Measurements from ENCODE around the gene APOA4.
A peak's percentile ranks its signal among the peaks of the same experiment; 100 is the strongest.

Gene APOA4

DNA sequence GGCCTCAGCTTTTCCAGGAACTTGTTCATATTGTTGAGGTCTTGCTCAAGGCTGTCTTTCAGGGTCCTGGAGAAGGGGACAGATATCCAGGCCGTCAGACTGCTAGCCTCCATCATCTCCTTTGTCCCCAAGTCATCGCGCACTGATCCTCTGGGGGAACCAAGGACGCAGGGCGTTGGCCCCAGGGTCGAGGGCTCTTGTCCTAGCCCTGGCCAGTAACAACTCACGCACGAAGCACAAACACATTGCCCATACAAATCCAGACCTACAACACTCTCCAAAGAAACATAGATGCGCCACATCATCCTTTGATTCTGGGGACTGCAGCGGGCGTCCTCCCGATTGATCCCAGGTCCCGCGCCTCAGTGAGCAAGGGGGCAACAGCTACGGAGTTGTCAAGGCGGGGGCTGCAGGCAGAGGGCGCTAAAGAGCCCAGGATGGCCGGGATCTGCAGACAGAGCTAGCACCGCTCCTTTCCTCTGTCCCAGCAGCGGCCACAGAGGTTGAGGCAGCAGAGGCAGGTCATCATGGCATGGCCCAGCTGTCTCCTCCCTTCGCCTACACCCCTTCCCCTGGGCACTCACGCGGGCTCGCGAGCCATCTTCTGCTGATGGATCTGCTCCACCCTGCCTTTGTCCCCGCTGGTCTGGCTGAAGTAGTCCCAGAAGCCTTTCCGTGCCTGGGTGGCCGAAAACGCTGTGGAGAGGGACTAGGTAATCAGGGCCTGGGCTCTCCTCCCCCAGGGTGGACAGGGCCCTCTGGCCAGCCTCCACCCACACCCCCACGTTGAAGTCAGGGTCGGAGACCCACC is 31.9 kb downstream of the APOA4 start:
- H3K9me3 ChIP-seq (ENCODE audit: insufficient read depth, low read length) = no peaks in the 10 kb centered on the region
- H3K4me3 ChIP-seq (ENCODE audit: insufficient read depth, low read length, poor library complexity, severe bottlenecking) = no peak overlapping the region
- no peaks in the 10 kb centered on the region for H3K9me2 ChIP-seq (replicated peaks; ENCODE audit: insufficient read depth, low read length)
- peak overlapping the region; percentile 74 for H2AFZ ChIP-seq (ENCODE audit: low read depth, low read length, severe bottlenecking)
- no peak overlapping the region for H3K27ac ChIP-seq (ENCODE audit: low read depth, low read length)
- no peaks in the 10 kb centered on the region for H3F3A ChIP-seq (ENCODE audit: insufficient read depth)
- H3K27me3 ChIP-seq (ENCODE audit: low read length) = no peaks in the 10 kb centered on the region
- no peaks in the 10 kb centered on the region for H4K20me1 ChIP-seq (ENCODE audit: low read depth, low read length)
- H3K36me3 ChIP-seq (ENCODE audit: low read length) = peaks cover 3% of the 10 kb centered on the region; the same call in 1 of the 2 replicates
- TF ChIP-seq, protein P1, sequence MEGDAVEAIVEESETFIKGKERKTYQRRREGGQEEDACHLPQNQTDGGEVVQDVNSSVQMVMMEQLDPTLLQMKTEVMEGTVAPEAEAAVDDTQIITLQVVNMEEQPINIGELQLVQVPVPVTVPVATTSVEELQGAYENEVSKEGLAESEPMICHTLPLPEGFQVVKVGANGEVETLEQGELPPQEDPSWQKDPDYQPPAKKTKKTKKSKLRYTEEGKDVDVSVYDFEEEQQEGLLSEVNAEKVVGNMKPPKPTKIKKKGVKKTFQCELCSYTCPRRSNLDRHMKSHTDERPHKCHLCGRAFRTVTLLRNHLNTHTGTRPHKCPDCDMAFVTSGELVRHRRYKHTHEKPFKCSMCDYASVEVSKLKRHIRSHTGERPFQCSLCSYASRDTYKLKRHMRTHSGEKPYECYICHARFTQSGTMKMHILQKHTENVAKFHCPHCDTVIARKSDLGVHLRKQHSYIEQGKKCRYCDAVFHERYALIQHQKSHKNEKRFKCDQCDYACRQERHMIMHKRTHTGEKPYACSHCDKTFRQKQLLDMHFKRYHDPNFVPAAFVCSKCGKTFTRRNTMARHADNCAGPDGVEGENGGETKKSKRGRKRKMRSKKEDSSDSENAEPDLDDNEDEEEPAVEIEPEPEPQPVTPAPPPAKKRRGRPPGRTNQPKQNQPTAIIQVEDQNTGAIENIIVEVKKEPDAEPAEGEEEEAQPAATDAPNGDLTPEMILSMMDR (IDR thresholded peaks at IDR 0.05; ENCODE audit: insufficient read depth, low read length, poor library complexity, severe bottlenecking) = peak; percentile 79
- no peak for TF ChIP-seq EZH2phosphoT487 (conservative IDR thresholded peaks at IDR 0.05; ENCODE audit: low read length)
- H3K4me2 ChIP-seq (ENCODE audit: low read depth, low read length, poor library complexity, severe bottlenecking) = peak overlapping the region; percentile 33
- H3K79me2 ChIP-seq (ENCODE audit: insufficient read depth, low read length) = peaks cover 17% of the 10 kb centered on the region
- peak overlapping the region; percentile 12; the same call in 1 of the 2 replicates for H3K9ac ChIP-seq (ENCODE audit: low read length)

DNA sequence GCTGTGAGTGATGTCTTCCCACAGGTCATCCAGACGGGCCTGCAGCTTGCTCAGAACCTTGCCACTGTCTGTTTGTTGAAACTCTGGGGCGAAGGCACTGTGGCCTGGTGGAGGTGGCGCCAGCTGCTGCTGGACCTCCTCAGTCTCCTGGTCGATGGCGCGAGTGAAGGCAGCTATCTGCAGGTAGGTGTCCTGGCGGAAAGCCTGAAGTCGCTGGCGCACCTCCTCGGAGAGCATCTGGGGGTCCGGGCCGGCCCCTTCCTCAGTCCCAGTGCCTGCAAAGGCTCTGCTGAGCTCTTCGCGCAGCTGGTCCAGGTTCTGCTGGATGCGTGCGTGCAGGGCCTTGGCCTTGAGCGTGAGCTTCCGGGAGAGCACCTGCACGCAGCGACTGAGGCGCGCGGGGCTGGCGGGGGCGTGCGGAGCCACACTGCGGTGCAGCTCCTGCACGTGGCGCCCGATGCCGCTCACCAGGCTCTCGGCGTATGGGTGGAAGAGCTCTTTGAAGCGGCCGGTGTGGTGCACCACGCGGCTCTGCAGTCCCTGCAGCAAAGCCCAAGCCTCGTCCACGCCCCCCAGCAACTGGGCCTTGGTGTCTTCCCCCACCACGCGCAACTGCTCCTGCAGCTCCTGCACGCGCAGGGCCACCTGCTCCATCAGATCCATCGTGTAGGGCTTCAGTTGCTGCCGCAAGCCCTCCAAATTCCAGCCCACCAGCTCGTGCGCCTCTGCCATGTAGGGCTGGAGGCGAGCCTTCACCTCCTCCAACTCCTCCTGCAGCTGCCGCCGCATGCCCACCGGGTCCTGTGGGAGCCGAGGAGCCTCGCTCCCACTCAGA is 32.7 kb downstream of the APOA4 start:
- Histone ChIP-seq H2AFZ (ENCODE audit: low read depth, low read length, severe bottlenecking) (no peak overlapping the region), H3K4me2 (ENCODE audit: low read depth, low read length, poor library complexity, severe bottlenecking) (no peak overlapping the region), H3F3A (ENCODE audit: insufficient read depth) (no peaks in the 10 kb centered on the region), H3K36me3 (ENCODE audit: low read length) (peaks cover 9% of the 10 kb centered on the region; the same call in 1 of the 2 replicates), H3K9me2 (replicated peaks; ENCODE audit: insufficient read depth, low read length) (no peaks in the 10 kb centered on the region), H3K9me3 (ENCODE audit: insufficient read depth, low read length) (no peaks in the 10 kb centered on the region), H3K79me2 (ENCODE audit: insufficient read depth, low read length) (peaks cover 25% of the 10 kb centered on the region), H3K27me3 (ENCODE audit: low read length) (no peaks in the 10 kb centered on the region), H3K4me3 (ENCODE audit: insufficient read depth, low read length, poor library complexity, severe bottlenecking) (no peak overlapping the region), H3K9ac (ENCODE audit: low read length) (no peak overlapping the region), H4K20me1 (ENCODE audit: low read depth, low read length) (no peaks in the 10 kb centered on the region), H3K27ac (ENCODE audit: low read depth, low read length) (no peak overlapping the region)
- TF ChIP-seq, protein P1 (IDR thresholded peaks at IDR 0.05; ENCODE audit: insufficient read depth, low read length, poor library complexity, severe bottlenecking) = no peak
- TF ChIP-seq EZH2phosphoT487 (conservative IDR thresholded peaks at IDR 0.05; ENCODE audit: low read length) = no peak

DNA sequence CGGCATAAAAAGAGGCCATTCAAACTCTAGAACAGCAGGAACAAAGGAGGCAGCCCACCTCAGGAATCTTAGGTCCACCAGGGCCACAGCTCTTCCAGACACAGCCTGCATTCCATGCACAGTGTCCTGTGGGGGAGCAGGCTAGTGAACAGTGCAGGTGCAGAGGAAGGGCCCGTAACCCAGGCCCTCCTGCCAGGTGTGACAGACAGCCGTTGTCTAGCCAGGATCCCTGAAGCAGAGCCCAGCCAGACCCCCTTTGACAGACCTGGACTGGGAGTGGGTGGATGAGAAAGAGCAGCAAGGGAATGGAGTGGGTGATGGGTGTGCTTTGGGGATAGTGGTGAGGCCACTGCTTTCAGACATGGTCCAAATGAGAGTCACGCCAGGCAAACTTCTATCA is 34.1 kb downstream of the APOA4 start:
- TF ChIP-seq EZH2phosphoT487 (conservative IDR thresholded peaks at IDR 0.05; ENCODE audit: low read length) = no peak
- TF ChIP-seq, protein P1 (IDR thresholded peaks at IDR 0.05; ENCODE audit: insufficient read depth, low read length, poor library complexity, severe bottlenecking) = no peak
- no peaks in the 10 kb centered on the region for H4K20me1 ChIP-seq (ENCODE audit: low read depth, low read length)
- peaks cover 16% of the 10 kb centered on the region for H3K36me3 ChIP-seq (ENCODE audit: low read length)
- no peaks in the 10 kb centered on the region for H3K27me3 ChIP-seq (ENCODE audit: low read length)
- peaks cover 30% of the 10 kb centered on the region for H3K79me2 ChIP-seq (ENCODE audit: insufficient read depth, low read length)
- H3K9me2 ChIP-seq (replicated peaks; ENCODE audit: insufficient read depth, low read length) = no peaks in the 10 kb centered on the region
- H2AFZ ChIP-seq (ENCODE audit: low read depth, low read length, severe bottlenecking) = no peak overlapping the region
- H3K27ac ChIP-seq (ENCODE audit: low read depth, low read length) = no peak overlapping the region
- H3K9ac ChIP-seq (ENCODE audit: low read length) = no peak overlapping the region
- H3K9me3 ChIP-seq (ENCODE audit: insufficient read depth, low read length) = no peaks in the 10 kb centered on the region
- H3K4me2 ChIP-seq (ENCODE audit: low read depth, low read length, poor library complexity, severe bottlenecking) = no peak overlapping the region
- H3F3A ChIP-seq (ENCODE audit: insufficient read depth) = no peaks in the 10 kb centered on the region
- H3K4me3 ChIP-seq (ENCODE audit: insufficient read depth, low read length, poor library complexity, severe bottlenecking) = no peak overlapping the region
